MCF 10A (cell line): ENCODE measurements around the gene LRRTM1. TPM values are rescaled to one million over a fixed set of nuclear protein-coding genes. Genes with fewer than 3 reads are reported as not detected.

ENCODE experiments used
- BruUV-seq: library from RNA; stranded (reverse); fragments of 400-500 nt; replicated peaks from 2 replicates; lab custom pipeline; 2021; lab: Mats Ljungman, UMichigan
- CTCF ChIA-PET: fragments of 300-600 bp; sonication (Branson Sonifier 250); formaldehyde crosslinking; extraction: SDS; loops from one replicate; lab custom pipeline; 2021; ENCODE audit warnings: antibody characterized with exemption, inconsistent platforms; lab: Yijun Ruan, JAX
- POLR2A ChIA-PET: fragments of 300-600, 350-650 bp; sonication (Branson Sonifier 250); formaldehyde crosslinking; extraction: SDS; loops from one replicate; lab custom pipeline; 2020; ENCODE audit warnings: antibody characterized with exemption, inconsistent platforms; lab: Yijun Ruan, JAX
- DNase-seq: peaks from one replicate; pipeline ENCODE4 v3.0.0-alpha.2; 2018; ENCODE audit not compliant: unreplicated experiment
- H3K27ac Mint-ChIP-seq: one replicate; pipeline ENCODE4 v1.8.0; 2022; ENCODE audit warnings: mild to moderate bottlenecking, low read depth, mixed read lengths; ENCODE audit not compliant: unreplicated experiment
- H3K27me3 Mint-ChIP-seq: one replicate; pipeline ENCODE4 v1.8.0; 2022; ENCODE audit warnings: mixed read lengths; ENCODE audit not compliant: insufficient read depth, unreplicated experiment
- H3K36me3 Mint-ChIP-seq: one replicate; pipeline ENCODE4 v1.8.0; 2022; ENCODE audit warnings: mild to moderate bottlenecking, moderate library complexity, mixed read lengths; ENCODE audit not compliant: insufficient read depth, unreplicated experiment
- H3K4me1 Mint-ChIP-seq: one replicate; pipeline ENCODE4 v1.8.0; 2022; ENCODE audit warnings: mixed read lengths; ENCODE audit not compliant: insufficient read depth, unreplicated experiment
- H3K4me3 Mint-ChIP-seq: one replicate; pipeline ENCODE4 v1.8.0; 2022; ENCODE audit warnings: mild to moderate bottlenecking, moderate library complexity, mixed read lengths; ENCODE audit not compliant: unreplicated experiment
- H3K9me3 Mint-ChIP-seq: one replicate; pipeline ENCODE4 v1.8.0; 2022; ENCODE audit warnings: mixed read lengths; ENCODE audit not compliant: unreplicated experiment
- CTCF ChIP-seq: fragments of 200-600 bp; IDR thresholded peaks from one replicate; pipeline ENCODE4 v1.8.0; 2022; ENCODE audit warnings: antibody characterized with exemption, mild to moderate bottlenecking; ENCODE audit not compliant: unreplicated experiment
- intact Hi-C: fragments of 100-400 bp; cut with micrococcal nuclease; formaldehyde crosslinking; loops from 2 replicates; pipeline ENCODE4 v1.14.1; 2022
- total RNA-seq: library from RNA; stranded (reverse); gene quantifications from 2 replicates; pipeline ENCODE4 v1.2.3, GENCODE V29; 2022

LRRTM1 gene
- total RNA-seq, 1 experiment from 2014 or later: not detected

DNA sequence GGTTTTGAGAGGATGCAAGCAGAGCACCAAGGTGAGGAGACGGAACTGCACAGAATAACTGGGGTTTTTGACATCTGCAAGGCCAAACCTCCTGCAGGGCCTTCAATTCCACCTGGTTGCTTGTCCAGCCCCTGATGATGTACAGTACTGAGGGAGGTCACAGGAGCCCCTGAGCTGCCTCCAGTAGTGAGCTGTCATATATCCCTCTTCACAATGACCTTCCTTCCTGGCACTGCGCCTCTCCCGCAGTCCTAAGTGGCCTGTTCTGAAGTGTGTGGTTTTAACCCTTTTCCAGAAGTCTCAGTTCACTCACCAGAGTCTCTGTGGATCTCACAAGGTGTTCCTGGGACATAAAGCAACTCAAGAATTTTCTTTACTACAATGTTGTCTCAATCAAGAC, 45.3 kb downstream of the LRRTM1 start:
- no TSS peak for BruUV-seq
- H3K9me3 Mint-ChIP-seq: no peaks in the 10 kb centered on the region

DNA sequence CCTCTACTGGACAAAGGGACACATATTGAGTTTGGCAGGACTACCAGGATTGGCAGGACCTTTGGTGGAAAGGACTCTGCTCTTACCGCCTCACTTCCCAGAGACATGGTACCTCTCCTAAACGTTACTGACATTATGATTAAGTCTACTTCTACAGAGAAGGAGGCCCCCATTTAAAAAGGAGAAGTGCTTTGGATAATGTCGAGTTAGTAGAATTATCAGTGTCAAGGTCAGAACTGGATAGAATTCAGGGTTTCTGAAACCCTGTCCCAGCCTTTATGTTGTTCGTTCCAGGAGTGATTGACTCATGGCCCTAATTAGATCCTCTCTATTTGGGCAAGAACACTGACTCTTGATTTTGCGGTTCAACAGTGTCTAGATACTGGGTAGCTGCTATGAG, 45.8 kb downstream of the LRRTM1 start:
- no peak for TF ChIP-seq CTCF
- intact Hi-C loops: no loop called here
- no TSS peak for BruUV-seq
- ChIA-PET POLR2A (no interaction called here), CTCF (no interaction called here)
- Mint-ChIP-seq H3K9me3 (no peaks in the 10 kb centered on the region), H3K4me1 (no peaks in the 10 kb centered on the region), H3K27me3 (no peaks in the 10 kb centered on the region), H3K36me3 (no peaks in the 10 kb centered on the region), H3K4me3 (no peak overlapping the region), H3K27ac (no peak overlapping the region)
- no peak for DNase-seq

More for the DNA sequence above, 45.3 kb downstream of the LRRTM1 start:
- Mint-ChIP-seq H3K4me3 (no peak overlapping the region), H3K4me1 (no peaks in the 10 kb centered on the region), H3K27ac (no peak overlapping the region), H3K36me3 (no peaks in the 10 kb centered on the region), H3K27me3 (no peaks in the 10 kb centered on the region)
- ChIA-PET POLR2A (no interaction called here), CTCF (interaction anchor here (1.9 kb wide), 1 partner anchor 20 kb away, joined by 4 read pairs; no protein-coding TSS in a partner anchor)
- TF ChIP-seq CTCF: no peak
- intact Hi-C loops: no loop called here
- no peak for DNase-seq

DNA sequence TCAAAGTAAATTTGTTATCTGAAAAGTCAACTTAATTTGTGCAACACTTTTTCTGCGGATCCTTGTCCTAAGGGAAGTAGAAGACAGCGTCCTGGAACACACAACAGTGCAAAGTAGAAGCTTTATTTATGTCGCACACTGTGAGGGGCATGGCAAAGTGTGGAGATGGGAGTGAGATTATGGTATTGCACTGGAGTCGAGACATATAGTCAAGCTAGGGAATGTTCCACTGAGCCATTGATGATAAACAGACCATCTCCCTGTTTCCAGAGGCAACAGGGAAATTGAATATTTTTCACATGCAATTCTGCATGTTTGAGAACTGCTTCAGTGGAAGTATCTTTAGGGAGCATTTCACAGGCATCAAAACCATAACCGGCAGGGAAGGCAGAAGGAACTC, 46.2 kb downstream of the LRRTM1 start:
- Mint-ChIP-seq H3K27me3 (no peaks in the 10 kb centered on the region), H3K36me3 (no peaks in the 10 kb centered on the region), H3K27ac (no peak overlapping the region), H3K4me3 (no peak overlapping the region), H3K9me3 (no peaks in the 10 kb centered on the region), H3K4me1 (no peaks in the 10 kb centered on the region)
- intact Hi-C loops: no loop called here
- DNase-seq: no peak
- CTCF ChIA-PET: interaction anchor here (1.5 kb wide), 1 partner anchor 20 kb away, joined by 3 read pairs; no protein-coding TSS in a partner anchor
- TF ChIP-seq CTCF: no peak
- POLR2A ChIA-PET: no interaction called here
- no TSS peak for BruUV-seq

GRCh38 chr2:80257450-80257849, 47.1 kb downstream of the LRRTM1 start:
- no TSS peak for BruUV-seq
- no peaks in the 10 kb centered on the region for H3K9me3 Mint-ChIP-seq
- no peak overlapping the region for H3K4me3 Mint-ChIP-seq
- no peaks in the 10 kb centered on the region for H3K27me3 Mint-ChIP-seq
- ChIA-PET CTCF (interaction anchor here (1.5 kb wide), 1 partner anchor 19 kb away, joined by 3 read pairs; no protein-coding TSS in a partner anchor), POLR2A (no interaction called here)
- H3K36me3 Mint-ChIP-seq: no peaks in the 10 kb centered on the region
- H3K27ac Mint-ChIP-seq: no peak overlapping the region
- intact Hi-C loops: loop anchor here (2.0 kb wide), 1 partner anchor 241 kb away; no protein-coding TSS in a partner anchor
- TF ChIP-seq CTCF: no peak
- peaks cover 5% of the 10 kb centered on the region for H3K4me1 Mint-ChIP-seq
- DNase-seq: no peak
